GM18868 (cell line): ENCODE measurements around the gene CBARP.

Source experiments
- ATAC-seq: cut with Tn5 transposase; IDR thresholded peaks from one replicate; pipeline ENCODE4 v1.9.1; 2021; ENCODE audit warnings: mild to moderate bottlenecking, moderate library complexity; ENCODE audit not compliant: unreplicated experiment

The CBARP gene

GRCh38 chr19:1237754-1238368 is at the start of gene CBARP:
Gene CBARP, minus strand, starts transcription at chr19:1238005. Its CDS starts 1,905 bp downstream, at chr19:1236100.
- no peak for ATAC-seq

- no peak for ATAC-seq
Measured at GRCh38 chr19:1286487-1287353, 48.9 kb upstream of the CBARP start.

- ATAC-seq: no peak
Measured at GRCh38 chr19:1285737-1286360, 48.0 kb upstream of the CBARP start, which contains the start of gene EFNA2. Gene EFNA2, plus strand, starts transcription at chr19:1285873. Its CDS starts 296 bp downstream, at chr19:1286169.

GRCh38 chr19:1284979-1285736 is 47.4 kb upstream of the CBARP start:
- no peak for ATAC-seq

- no peak for ATAC-seq
Measured at GRCh38 chr19:1284293-1284978, 46.6 kb upstream of the CBARP start.

GRCh38 chr19:1283917-1284292 is 46.1 kb upstream of the CBARP start:
- ATAC-seq: no peak

- ATAC-seq: no peak
Measured at GRCh38 chr19:1283207-1283916, 45.6 kb upstream of the CBARP start.

- ATAC-seq: no peak
Measured at GRCh38 chr19:1282588-1283206, 44.9 kb upstream of the CBARP start.

GRCh38 chr19:1281569-1282287 is 43.9 kb upstream of the CBARP start:
- ATAC-seq: no peak

- ATAC-seq: no peak
Measured at GRCh38 chr19:1280636-1281568, 43.1 kb upstream of the CBARP start.

- no peak for ATAC-seq
Measured at GRCh38 chr19:1279782-1280341, 42.1 kb upstream of the CBARP start.

GRCh38 chr19:1278713-1279660 is 41.2 kb upstream of the CBARP start:
- ATAC-seq: no peak

- ATAC-seq: no peak
Measured at GRCh38 chr19:1278074-1278473, 40.3 kb upstream of the CBARP start.

GRCh38 chr19:1277061-1277460 is 39.3 kb upstream of the CBARP start:
- no peak for ATAC-seq

- no peak for ATAC-seq
Measured at GRCh38 chr19:1276628-1277022, 38.8 kb upstream of the CBARP start.

GRCh38 chr19:1275976-1276627 is 38.3 kb upstream of the CBARP start:
- no peak for ATAC-seq
